ENCODE measurements around the gene TCF21.

Gene TCF21

GRCh38 chr6:133887156-133887879 lies 1.6 kb upstream of the TCF21 start:
- Histone ChIP-seq H3K4me3 (replicated peaks; ENCODE audit: insufficient read depth, low read length) (no peak overlapping the region), H3K27ac (replicated peaks) (no peak overlapping the region), H3K27me3 (ENCODE audit: insufficient read depth, poor library complexity, severe bottlenecking) (peaks cover 53% of the 10 kb centered on the region)
- no peak for TF ChIP-seq SPI1 (IDR thresholded peaks at IDR 0.05; ENCODE audit: borderline replicate concordance, low read depth)
- TF ChIP-seq, protein P1, sequence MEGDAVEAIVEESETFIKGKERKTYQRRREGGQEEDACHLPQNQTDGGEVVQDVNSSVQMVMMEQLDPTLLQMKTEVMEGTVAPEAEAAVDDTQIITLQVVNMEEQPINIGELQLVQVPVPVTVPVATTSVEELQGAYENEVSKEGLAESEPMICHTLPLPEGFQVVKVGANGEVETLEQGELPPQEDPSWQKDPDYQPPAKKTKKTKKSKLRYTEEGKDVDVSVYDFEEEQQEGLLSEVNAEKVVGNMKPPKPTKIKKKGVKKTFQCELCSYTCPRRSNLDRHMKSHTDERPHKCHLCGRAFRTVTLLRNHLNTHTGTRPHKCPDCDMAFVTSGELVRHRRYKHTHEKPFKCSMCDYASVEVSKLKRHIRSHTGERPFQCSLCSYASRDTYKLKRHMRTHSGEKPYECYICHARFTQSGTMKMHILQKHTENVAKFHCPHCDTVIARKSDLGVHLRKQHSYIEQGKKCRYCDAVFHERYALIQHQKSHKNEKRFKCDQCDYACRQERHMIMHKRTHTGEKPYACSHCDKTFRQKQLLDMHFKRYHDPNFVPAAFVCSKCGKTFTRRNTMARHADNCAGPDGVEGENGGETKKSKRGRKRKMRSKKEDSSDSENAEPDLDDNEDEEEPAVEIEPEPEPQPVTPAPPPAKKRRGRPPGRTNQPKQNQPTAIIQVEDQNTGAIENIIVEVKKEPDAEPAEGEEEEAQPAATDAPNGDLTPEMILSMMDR (IDR thresholded peaks at IDR 0.05; ENCODE audit: insufficient read depth, low read length) = no peak
- no peak for TF ChIP-seq POLR2AphosphoS5 (IDR thresholded peaks at IDR 0.05; ENCODE audit: low read depth)
- TF ChIP-seq, protein P2, sequence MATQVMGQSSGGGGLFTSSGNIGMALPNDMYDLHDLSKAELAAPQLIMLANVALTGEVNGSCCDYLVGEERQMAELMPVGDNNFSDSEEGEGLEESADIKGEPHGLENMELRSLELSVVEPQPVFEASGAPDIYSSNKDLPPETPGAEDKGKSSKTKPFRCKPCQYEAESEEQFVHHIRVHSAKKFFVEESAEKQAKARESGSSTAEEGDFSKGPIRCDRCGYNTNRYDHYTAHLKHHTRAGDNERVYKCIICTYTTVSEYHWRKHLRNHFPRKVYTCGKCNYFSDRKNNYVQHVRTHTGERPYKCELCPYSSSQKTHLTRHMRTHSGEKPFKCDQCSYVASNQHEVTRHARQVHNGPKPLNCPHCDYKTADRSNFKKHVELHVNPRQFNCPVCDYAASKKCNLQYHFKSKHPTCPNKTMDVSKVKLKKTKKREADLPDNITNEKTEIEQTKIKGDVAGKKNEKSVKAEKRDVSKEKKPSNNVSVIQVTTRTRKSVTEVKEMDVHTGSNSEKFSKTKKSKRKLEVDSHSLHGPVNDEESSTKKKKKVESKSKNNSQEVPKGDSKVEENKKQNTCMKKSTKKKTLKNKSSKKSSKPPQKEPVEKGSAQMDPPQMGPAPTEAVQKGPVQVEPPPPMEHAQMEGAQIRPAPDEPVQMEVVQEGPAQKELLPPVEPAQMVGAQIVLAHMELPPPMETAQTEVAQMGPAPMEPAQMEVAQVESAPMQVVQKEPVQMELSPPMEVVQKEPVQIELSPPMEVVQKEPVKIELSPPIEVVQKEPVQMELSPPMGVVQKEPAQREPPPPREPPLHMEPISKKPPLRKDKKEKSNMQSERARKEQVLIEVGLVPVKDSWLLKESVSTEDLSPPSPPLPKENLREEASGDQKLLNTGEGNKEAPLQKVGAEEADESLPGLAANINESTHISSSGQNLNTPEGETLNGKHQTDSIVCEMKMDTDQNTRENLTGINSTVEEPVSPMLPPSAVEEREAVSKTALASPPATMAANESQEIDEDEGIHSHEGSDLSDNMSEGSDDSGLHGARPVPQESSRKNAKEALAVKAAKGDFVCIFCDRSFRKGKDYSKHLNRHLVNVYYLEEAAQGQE (IDR thresholded peaks at IDR 0.05; ENCODE audit: insufficient replicate concordance, low read depth) = no peak
- TF ChIP-seq GABPA (IDR thresholded peaks at IDR 0.05; ENCODE audit: low read depth) = no peak
- DNase-seq (ENCODE audit: low read depth in 1 of 2, low spot score in 1 of 2) = no peak

- no peak for DNase-seq (ENCODE audit: low read depth in 1 of 2, low spot score in 1 of 2)
- no peak overlapping the region for H3K27ac ChIP-seq (replicated peaks)
- H3K27me3 ChIP-seq (ENCODE audit: insufficient read depth, poor library complexity, severe bottlenecking) = peaks cover 57% of the 10 kb centered on the region
- H3K4me3 ChIP-seq (replicated peaks; ENCODE audit: insufficient read depth, low read length) = no peak overlapping the region
- TF ChIP-seq POLR2AphosphoS5 (IDR thresholded peaks at IDR 0.05; ENCODE audit: low read depth) = no peak
- TF ChIP-seq, protein P1 (IDR thresholded peaks at IDR 0.05; ENCODE audit: insufficient read depth, low read length) = no peak
- TF ChIP-seq, protein P2 (IDR thresholded peaks at IDR 0.05; ENCODE audit: insufficient replicate concordance, low read depth) = no peak
- no peak for TF ChIP-seq GABPA (IDR thresholded peaks at IDR 0.05; ENCODE audit: low read depth)
- TF ChIP-seq SPI1 (IDR thresholded peaks at IDR 0.05; ENCODE audit: borderline replicate concordance, low read depth) = no peak
Observed at GRCh38 chr6:133887880-133888230, 1.1 kb upstream of the TCF21 start.

- Histone ChIP-seq H3K4me3 (replicated peaks; ENCODE audit: insufficient read depth, low read length) (no peak overlapping the region), H3K27ac (replicated peaks) (no peak overlapping the region), H3K27me3 (ENCODE audit: insufficient read depth, poor library complexity, severe bottlenecking) (peaks cover 70% of the 10 kb centered on the region)
- no peak for DNase-seq (ENCODE audit: low read depth in 1 of 2, low spot score in 1 of 2)
- TF ChIP-seq, protein P1 (IDR thresholded peaks at IDR 0.05; ENCODE audit: insufficient read depth, low read length) = no peak
- TF ChIP-seq, protein P2 (IDR thresholded peaks at IDR 0.05; ENCODE audit: insufficient replicate concordance, low read depth) = no peak
- TF ChIP-seq POLR2AphosphoS5 (IDR thresholded peaks at IDR 0.05; ENCODE audit: low read depth) (no peak), SPI1 (IDR thresholded peaks at IDR 0.05; ENCODE audit: borderline replicate concordance, low read depth) (no peak), GABPA (IDR thresholded peaks at IDR 0.05; ENCODE audit: low read depth) (no peak)
Observed at GRCh38 chr6:133889557-133890403, 867 bp downstream of the TCF21 start.

Measured in HL-60 (cell line).